Muscle layer of duodenum (tissue), 2 donors: ENCODE measurements around the gene STAP2.
"Not testable (repeated sequence)": the region's sequence is repeated elsewhere in the genome, so short reads cannot be mapped to it uniquely, and the experiment has no call there.

Experiments
- H3K27ac ChIP-seq: one replicate; pipeline ENCODE4 v1.7.0; 2013; ENCODE audit warnings: mild to moderate bottlenecking, low read length
- H3K27me3 ChIP-seq: one replicate; pipeline ENCODE4 v1.7.0; 2013; ENCODE audit warnings: low read depth, mild to moderate bottlenecking, control low read depth, low read length
- H3K36me3 ChIP-seq, 2 donors: one replicate each; pipeline ENCODE4 v1.7.0; 2013; ENCODE audit warnings: low read length in 2 of 2, control low read depth in 1 of 2, mild to moderate bottlenecking in 1 of 2; ENCODE audit not compliant: insufficient read depth in 2 of 2, control insufficient read depth in 1 of 2
- H3K4me1 ChIP-seq, 2 donors: one replicate each; pipeline ENCODE4 v1.7.0; 2013; ENCODE audit warnings: low read length in 2 of 2, mild to moderate bottlenecking in 2 of 2, control low read depth in 1 of 2, moderate library complexity in 1 of 2; ENCODE audit not compliant: insufficient read depth in 2 of 2, control insufficient read depth in 1 of 2
- H3K4me3 ChIP-seq, 2 donors: one replicate each; pipeline ENCODE4 v1.7.0; 2013; ENCODE audit warnings: low read length in 2 of 2, low read depth in 1 of 2, mild to moderate bottlenecking in 1 of 2
- H3K9me3 ChIP-seq, 2 donors: one replicate each; pipeline ENCODE4 v1.7.0; 2013; ENCODE audit warnings: low read length in 2 of 2, control low read depth in 1 of 2, mild to moderate bottlenecking in 1 of 2; ENCODE audit not compliant: control insufficient read depth in 1 of 2
- donor health status: healthy.

Gene STAP2

GRCh38 chr19:4350726-4351125 is 12.1 kb upstream of the STAP2 start:
- no peaks in the 10 kb centered on the region for H3K4me1 ChIP-seq
- no peak overlapping the region for H3K4me3 ChIP-seq
- no peaks in the 10 kb centered on the region for H3K27me3 ChIP-seq
- H3K27ac ChIP-seq: no peak overlapping the region
- peaks cover 3 to 17% of the 10 kb centered on the region in 2 donors for H3K36me3 ChIP-seq
- H3K9me3 ChIP-seq: no peaks in the 10 kb centered on the region

- H3K36me3 ChIP-seq: peaks cover 3 to 18% of the 10 kb centered on the region in 2 donors
- H3K4me3 ChIP-seq: no peak overlapping the region
- no peaks in the 10 kb centered on the region for H3K9me3 ChIP-seq
- no peaks in the 10 kb centered on the region for H3K27me3 ChIP-seq
- H3K4me1 ChIP-seq: no peaks in the 10 kb centered on the region
- H3K27ac ChIP-seq: no peak overlapping the region
Observed at GRCh38 chr19:4350111-4350510, 11.5 kb upstream of the STAP2 start.

DNA sequence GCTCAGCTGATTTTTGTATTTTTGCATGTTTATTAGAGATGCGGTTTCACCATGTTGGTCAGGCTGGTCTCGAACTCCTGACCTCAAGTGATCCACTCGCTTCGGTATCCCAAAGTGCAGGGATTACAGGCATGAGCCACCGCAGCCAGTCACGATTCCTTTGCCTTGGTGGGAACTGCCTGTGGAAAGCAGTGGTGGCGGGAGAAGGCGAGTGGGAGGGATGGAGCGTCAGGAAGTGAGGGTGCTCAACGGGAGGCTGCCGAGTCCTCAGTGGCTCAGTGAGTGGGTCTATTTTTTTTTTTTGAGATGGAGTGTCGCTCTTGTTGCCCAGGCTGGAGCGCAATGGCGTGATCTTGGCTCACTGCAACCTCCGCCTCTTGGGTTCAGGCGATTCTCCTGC is 10.6 kb upstream of the STAP2 start:
- H3K27ac ChIP-seq, H3K4me1 ChIP-seq, H3K9me3 ChIP-seq, H3K27me3 ChIP-seq, H3K4me3 ChIP-seq: not testable (repeated sequence)
- peaks cover 3 to 18% of the 10 kb centered on the region in 2 donors for H3K36me3 ChIP-seq

GRCh38 chr19:4347521-4347920 is 8.9 kb upstream of the STAP2 start:
- H3K36me3 ChIP-seq: peaks cover 3 to 18% of the 10 kb centered on the region in 2 donors
- no peaks in the 10 kb centered on the region for H3K9me3 ChIP-seq
- H3K27ac ChIP-seq: no peak overlapping the region
- H3K4me3 ChIP-seq: no peak overlapping the region
- H3K27me3 ChIP-seq: no peaks in the 10 kb centered on the region
- H3K4me1 ChIP-seq: peaks cover 0 to 7% of the 10 kb centered on the region in 2 donors

DNA sequence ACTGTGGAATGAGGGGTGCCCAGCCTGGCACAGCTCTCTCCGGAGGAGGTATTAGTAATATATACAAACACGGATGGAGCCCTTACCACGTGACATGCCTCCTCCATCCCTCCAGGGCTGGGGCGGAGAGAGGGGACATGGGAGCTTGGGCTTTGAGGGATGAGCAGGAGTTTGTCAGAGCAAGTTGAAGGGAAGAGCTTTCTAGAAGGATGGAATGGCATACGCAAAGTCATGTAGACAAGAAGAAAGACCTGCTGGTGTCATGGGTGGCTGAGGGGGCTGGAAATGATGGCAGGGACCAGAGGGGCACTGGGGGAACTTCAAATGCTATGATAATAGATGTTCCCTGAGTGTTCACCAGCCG is 7.4 kb upstream of the STAP2 start:
- H3K27me3 ChIP-seq: no peaks in the 10 kb centered on the region
- no peaks in the 10 kb centered on the region for H3K9me3 ChIP-seq
- H3K4me3 ChIP-seq: no peak overlapping the region
- H3K36me3 ChIP-seq: peaks cover 3 to 18% of the 10 kb centered on the region in 2 donors
- no peak overlapping the region for H3K27ac ChIP-seq
- peaks cover 0 to 11% of the 10 kb centered on the region in 2 donors for H3K4me1 ChIP-seq

GRCh38 chr19:4345342-4346019 is 6.9 kb upstream of the STAP2 start:
- Histone ChIP-seq H3K27me3 (no peaks in the 10 kb centered on the region), H3K4me3 (no peak overlapping the region), H3K27ac (no peak overlapping the region), H3K9me3 (no peaks in the 10 kb centered on the region), H3K4me1 (peaks cover 0 to 11% of the 10 kb centered on the region in 2 donors), H3K36me3 (peaks cover 3 to 16% of the 10 kb centered on the region in 2 donors)

GRCh38 chr19:4343370-4344307 is 5.0 kb upstream of the STAP2 start, which contains the start of gene MPND:
TSS of gene MPND (plus strand) at chr19:4343562. CDS start at chr19:4343594, 32 bp downstream.
- H3K27ac ChIP-seq: peak within 1 kb of the TSS; percentile 91
- H3K4me1 ChIP-seq: peaks cover 0 to 11% of the 10 kb centered on the region in 2 donors
- peak within 1 kb of the TSS; percentile 80 to 83 for H3K4me3 ChIP-seq
- H3K36me3 ChIP-seq: peaks cover 0 to 7% of the 10 kb centered on the region in 2 donors
- H3K9me3 ChIP-seq: no peaks in the 10 kb centered on the region
- H3K27me3 ChIP-seq: no peaks in the 10 kb centered on the region

- Histone ChIP-seq H3K27me3 (no peaks in the 10 kb centered on the region), H3K4me1 (peaks cover 0 to 11% of the 10 kb centered on the region in 2 donors), H3K4me3 (peak overlapping the region; percentile 80 to 83), H3K27ac (peak overlapping the region; percentile 91), H3K36me3 (peaks cover 0 to 7% of the 10 kb centered on the region in 2 donors), H3K9me3 (no peaks in the 10 kb centered on the region)
Observed at GRCh38 chr19:4342615-4343369, 4.2 kb upstream of the STAP2 start.

DNA sequence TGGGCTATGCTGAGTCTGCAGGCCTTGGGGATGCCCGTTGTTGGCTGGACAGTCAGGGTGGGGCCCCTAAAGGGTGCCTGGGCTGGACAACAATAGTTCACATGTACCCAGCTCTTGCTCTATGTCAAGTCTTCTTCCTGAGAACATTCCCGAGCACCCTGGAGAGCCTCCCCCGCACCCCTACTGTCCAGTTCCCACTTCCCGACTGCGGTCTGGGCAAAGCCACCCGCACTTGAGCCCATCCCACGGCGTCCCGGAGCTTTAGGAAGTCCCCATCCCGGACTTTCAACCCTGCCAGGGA is 3.6 kb upstream of the STAP2 start:
- H3K9me3 ChIP-seq: no peaks in the 10 kb centered on the region
- peak overlapping the region; percentile 91 for H3K27ac ChIP-seq
- peaks cover 0 to 11% of the 10 kb centered on the region in 2 donors for H3K4me1 ChIP-seq
- H3K27me3 ChIP-seq: no peaks in the 10 kb centered on the region
- peak overlapping the region; percentile 74 to 80 for H3K4me3 ChIP-seq
- peaks cover 0 to 7% of the 10 kb centered on the region in 2 donors for H3K36me3 ChIP-seq

GRCh38 chr19:4337906-4338440 is 654 bp downstream of the STAP2 start:
- no peaks in the 10 kb centered on the region for H3K27me3 ChIP-seq
- H3K36me3 ChIP-seq: no peaks in the 10 kb centered on the region
- H3K9me3 ChIP-seq: no peaks in the 10 kb centered on the region
- H3K4me3 ChIP-seq: peak overlapping the region; percentile 53 to 55
- H3K27ac ChIP-seq: peak overlapping the region; percentile 61
- H3K4me1 ChIP-seq: peaks cover 0 to 4% of the 10 kb centered on the region in 2 donors
